Left renal cortex interstitium (tissue), 4 donors: ENCODE results near the gene COL15A1. TPM values are rescaled to one million over a fixed set of nuclear protein-coding genes. Genes with fewer than 3 reads are reported as not detected.

Experiments used
- DNase-seq, 4 donors: peaks; one replicate each; pipeline ENCODE4 v3.0.0-alpha.2; 2013; ENCODE audit warnings: low read depth in 4 of 4, low spot score in 2 of 4, missing footprints in 1 of 4
- polyA plus RNA-seq, 4 donors: library from polyadenylated mRNA; unstranded; fragments of 120-200 nt; gene quantifications; one replicate each; pipeline ENCODE4 v1.2.1, GENCODE V29; 2013; ENCODE audit not compliant: insufficient read length in 4 of 4

COL15A1 gene
- polyA plus RNA-seq, 4 donors = 26.8 to 37.9 (median 30.4) TPM

GRCh38 chr9:98968601-98969337, 25.1 kb downstream of the COL15A1 start:
- no peak for DNase-seq

- no peak for DNase-seq
Measured at GRCh38 chr9:98970532-98971041, 26.9 kb downstream of the COL15A1 start.

GRCh38 chr9:98971168-98971914, 27.6 kb downstream of the COL15A1 start:
- DNase-seq = no peak

GRCh38 chr9:98971915-98972223, 28.2 kb downstream of the COL15A1 start:
- no peak for DNase-seq

- no peak for DNase-seq
Measured at GRCh38 chr9:98972716-98973115, 29.0 kb downstream of the COL15A1 start.

- DNase-seq = no peak
Measured at GRCh38 chr9:98973171-98973570, 29.5 kb downstream of the COL15A1 start.

GRCh38 chr9:98973576-98973975, 29.9 kb downstream of the COL15A1 start:
- no peak for DNase-seq

GRCh38 chr9:98974106-98974505, 30.4 kb downstream of the COL15A1 start:
- no peak for DNase-seq

GRCh38 chr9:98974554-98974953, 30.8 kb downstream of the COL15A1 start:
- no peak for DNase-seq

- peak in 3 of 4 donors; percentile 54 to 58 (median 54) for DNase-seq
Measured at GRCh38 chr9:98974994-98975712, 31.4 kb downstream of the COL15A1 start.

- no peak for DNase-seq
Measured at GRCh38 chr9:98975838-98976237, 32.1 kb downstream of the COL15A1 start.

- no peak for DNase-seq
Measured at GRCh38 chr9:98977246-98977714, 33.6 kb downstream of the COL15A1 start.

GRCh38 chr9:98977813-98978212, 34.1 kb downstream of the COL15A1 start:
- no peak for DNase-seq

GRCh38 chr9:98978231-98978681, 34.5 kb downstream of the COL15A1 start:
- no peak for DNase-seq

GRCh38 chr9:98980291-98980690, 36.6 kb downstream of the COL15A1 start:
- DNase-seq = no peak

- DNase-seq = no peak
Measured at GRCh38 chr9:98983295-98984268, 39.9 kb downstream of the COL15A1 start.

GRCh38 chr9:98985596-98985995, 41.9 kb downstream of the COL15A1 start:
- no peak for DNase-seq

- no peak for DNase-seq
Measured at GRCh38 chr9:98986866-98987651, 43.4 kb downstream of the COL15A1 start.
